GM10266 (cell line): ENCODE measurements around the gene RAPGEF3.

Experiments used
- DNase-seq: peaks from one replicate; pipeline ENCODE4 v3.0.0; 2012; ENCODE audit errors: extremely low spot score
- TF ChIP-seq, protein P1 (sequence below): IDR thresholded peaks from 2 replicates; pipeline ENCODE4 v1.5.1; 2012; ENCODE audit warnings: mild to moderate bottlenecking, low read depth; ENCODE audit not compliant: control insufficient read depth, insufficient read depth; ENCODE audit errors: missing control alignments

Gene RAPGEF3

DNA sequence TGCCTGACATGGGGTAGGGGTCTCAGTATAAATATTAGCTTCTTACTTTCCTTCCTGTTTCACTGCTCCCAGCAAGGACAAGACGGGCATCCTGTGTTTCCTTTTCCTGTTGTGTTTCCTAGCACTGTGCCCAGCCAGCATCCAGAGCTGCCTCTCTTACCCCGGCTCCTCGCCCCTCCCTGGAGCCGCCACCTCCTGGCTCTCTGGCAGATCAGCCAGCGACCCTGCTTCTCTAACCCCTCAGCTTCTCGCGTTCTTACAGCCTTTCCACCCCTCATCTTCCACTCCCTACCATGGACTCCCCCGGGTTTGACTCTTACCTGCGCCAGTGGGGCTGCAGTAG is 43.2 kb upstream of the RAPGEF3 start:
- DNase-seq, result no peak

GRCh38 chr12:47801170-47801903 is 42.7 kb upstream of the RAPGEF3 start:
- DNase-seq, result no peak
- TF ChIP-seq, protein P1, sequence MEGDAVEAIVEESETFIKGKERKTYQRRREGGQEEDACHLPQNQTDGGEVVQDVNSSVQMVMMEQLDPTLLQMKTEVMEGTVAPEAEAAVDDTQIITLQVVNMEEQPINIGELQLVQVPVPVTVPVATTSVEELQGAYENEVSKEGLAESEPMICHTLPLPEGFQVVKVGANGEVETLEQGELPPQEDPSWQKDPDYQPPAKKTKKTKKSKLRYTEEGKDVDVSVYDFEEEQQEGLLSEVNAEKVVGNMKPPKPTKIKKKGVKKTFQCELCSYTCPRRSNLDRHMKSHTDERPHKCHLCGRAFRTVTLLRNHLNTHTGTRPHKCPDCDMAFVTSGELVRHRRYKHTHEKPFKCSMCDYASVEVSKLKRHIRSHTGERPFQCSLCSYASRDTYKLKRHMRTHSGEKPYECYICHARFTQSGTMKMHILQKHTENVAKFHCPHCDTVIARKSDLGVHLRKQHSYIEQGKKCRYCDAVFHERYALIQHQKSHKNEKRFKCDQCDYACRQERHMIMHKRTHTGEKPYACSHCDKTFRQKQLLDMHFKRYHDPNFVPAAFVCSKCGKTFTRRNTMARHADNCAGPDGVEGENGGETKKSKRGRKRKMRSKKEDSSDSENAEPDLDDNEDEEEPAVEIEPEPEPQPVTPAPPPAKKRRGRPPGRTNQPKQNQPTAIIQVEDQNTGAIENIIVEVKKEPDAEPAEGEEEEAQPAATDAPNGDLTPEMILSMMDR, result no peak

More for the DNA sequence above, 43.2 kb upstream of the RAPGEF3 start:
- TF ChIP-seq, protein P1, result no peak

DNA sequence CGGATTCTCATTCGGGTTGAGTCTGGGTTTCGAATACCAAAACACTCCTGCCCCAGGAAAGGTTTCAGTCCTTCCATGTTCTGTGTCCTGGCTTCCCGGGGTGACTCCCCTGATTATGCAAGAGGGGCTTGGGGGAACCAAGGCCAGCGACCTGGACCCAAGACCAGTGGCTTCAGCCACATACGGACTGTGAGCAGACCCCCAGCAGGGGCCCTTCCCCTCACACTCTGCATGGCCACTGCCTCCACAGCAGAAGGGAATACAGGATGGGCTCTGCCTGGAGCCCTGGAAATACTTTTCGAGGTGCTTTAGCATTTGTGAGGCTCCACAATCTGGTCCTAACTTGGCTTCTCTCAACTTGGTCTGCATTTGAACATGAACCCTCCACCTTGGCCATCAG is 41.9 kb upstream of the RAPGEF3 start:
- TF ChIP-seq, protein P1, result no peak
- no peak for DNase-seq

DNA sequence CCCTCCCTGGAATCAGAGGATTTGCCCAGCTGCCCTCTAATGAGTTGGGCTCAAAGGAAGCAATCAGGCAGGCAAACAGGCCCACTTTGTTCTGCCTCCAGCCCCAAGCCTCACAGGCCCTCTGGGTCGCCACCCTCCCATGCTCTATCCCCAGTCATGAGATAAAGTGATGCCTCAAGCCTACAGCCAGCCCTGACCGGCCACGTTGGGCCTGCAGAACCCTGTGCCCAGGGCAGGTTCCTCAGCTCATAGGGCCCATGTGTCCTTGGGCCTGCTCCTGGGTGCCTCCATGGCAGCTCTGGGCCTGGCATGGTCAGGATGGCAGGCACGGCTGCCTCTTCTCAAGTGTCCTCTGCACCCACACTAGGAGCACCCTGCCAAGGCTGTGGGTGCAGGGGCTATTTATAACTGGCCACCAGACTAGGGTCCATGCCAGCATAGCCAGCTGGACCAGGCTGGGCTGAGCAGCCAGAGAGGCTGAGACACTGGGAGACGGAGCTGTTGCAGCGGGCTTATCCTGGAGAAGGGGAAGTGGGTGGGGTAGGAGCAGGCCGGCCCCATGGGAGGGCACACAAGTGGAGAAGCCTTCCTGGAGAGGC is 40.8 kb upstream of the RAPGEF3 start:
- TF ChIP-seq, protein P1, result no peak
- DNase-seq, result no peak

DNA sequence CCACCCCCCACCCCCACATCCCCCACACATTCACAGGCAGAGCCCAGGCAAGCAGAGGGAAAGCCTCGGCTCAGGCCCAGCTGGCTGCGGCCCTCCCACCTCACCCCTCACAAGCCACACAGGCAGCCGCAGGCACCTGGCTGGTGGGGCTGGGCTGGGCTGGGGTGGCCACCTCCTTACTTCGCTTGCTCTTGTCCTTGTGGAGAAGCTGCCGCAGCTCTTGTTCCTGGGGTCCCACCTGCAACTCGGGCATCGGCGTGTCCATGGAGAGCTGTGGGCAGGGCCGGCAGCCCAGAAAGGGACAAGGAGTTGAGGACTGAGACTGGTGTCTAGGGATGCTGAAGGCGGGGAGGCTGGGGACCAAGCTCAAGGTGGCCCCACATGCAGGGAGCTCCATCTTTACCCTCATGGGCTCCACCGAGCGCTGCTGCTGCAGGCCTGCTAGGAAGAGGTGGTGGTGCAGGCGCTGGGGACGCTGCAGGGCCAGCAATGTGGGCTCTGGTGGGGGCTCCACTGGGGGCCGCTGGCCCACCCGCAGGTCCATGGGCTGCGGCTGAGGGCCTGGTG is 39.8 kb upstream of the RAPGEF3 start:
- DNase-seq, result no peak
- TF ChIP-seq, protein P1, result no peak

- DNase-seq, result peak; percentile 76
- TF ChIP-seq, protein P1, result peak; percentile 65
Measured at GRCh38 chr12:47797441-47797840, 38.8 kb upstream of the RAPGEF3 start.
